Transverse colon (tissue), 4 donors: ENCODE measurements around the gene FER. TPM values are rescaled to one million over a fixed set of nuclear protein-coding genes. Genes with fewer than 3 reads are reported as not detected.
"Not testable (repeated sequence)": the region's sequence is repeated elsewhere in the genome, so short reads cannot be mapped to it uniquely, and the experiment has no call there.

Experiments used
- DNase-seq: peaks from one replicate; pipeline ENCODE4 v3.0.0-alpha.2; 2019
- H3K27ac ChIP-seq, 4 donors: fragments of 200-600 bp; sonication (generic); 2 replicates each; pipeline ENCODE4 v1.5.1; 2016 to 2018; ENCODE audit warnings: inconsistent platforms in 4 of 4
- H3K27me3 ChIP-seq: fragments of 200-600 bp; sonication (generic); 2 replicates; pipeline ENCODE4 v1.5.1; 2017; ENCODE audit warnings: inconsistent platforms
- H3K36me3 ChIP-seq, 4 donors: fragments of 200-600 bp; sonication (generic); 2 replicates each; pipeline ENCODE4 v1.5.1; 2017 to 2019; ENCODE audit warnings: inconsistent platforms in 4 of 4
- H3K4me1 ChIP-seq, 4 donors: fragments of 200-600 bp; sonication (generic); 2 replicates each; pipeline ENCODE4 v1.5.1; 2017 to 2020; ENCODE audit warnings: inconsistent platforms in 4 of 4
- H3K4me3 ChIP-seq, 4 donors: fragments of 200-600 bp; sonication (generic); 1 replicate in 1 of 4; 2 replicates in 3 of 4; pipeline versions ENCODE4 v1.5.1 to v1.6.1; 2017 to 2019; ENCODE audit warnings: inconsistent platforms in 4 of 4
- H3K9me3 ChIP-seq, 2 donors: fragments of 200-600 bp; sonication (generic); 2 replicates each; pipeline ENCODE4 v1.5.1; 2017 to 2019; ENCODE audit warnings: inconsistent platforms in 2 of 2
- EP300 ChIP-seq: sonication (generic); formaldehyde crosslinking; IDR thresholded peaks from one replicate; pipeline ENCODE4 v1.6.1; 2017; ENCODE audit warnings: antibody characterized with exemption, low read depth
- POLR2A ChIP-seq: fragments of 450-650 bp; IDR thresholded peaks from one replicate; pipeline ENCODE4 v1.6.1; 2016; ENCODE audit warnings: antibody characterized with exemption, mild to moderate bottlenecking, moderate library complexity
- POLR2AphosphoS5 ChIP-seq, 3 donors: sonication (generic); formaldehyde crosslinking; IDR thresholded peaks; one replicate each; pipeline ENCODE4 v1.6.1; 2016; ENCODE audit warnings: antibody characterized with exemption in 3 of 3
- WGBS, 2 donors: methylation state at CpG; one replicate each; pipeline ENCODE4 v1.1.5; 2018; ENCODE audit warnings: low coverage in 1 of 2; 5-methylcytosine and 5-hydroxymethylcytosine counted together
- in situ Hi-C, 4 donors: fragments of 200-750 bp; cut with MboI; loops; one replicate each; pipeline versions ENCODE4 v1.15.0 to v1.15.1; 2017; ENCODE audit warnings: low sequenced_read_pairs in 3 of 4, low pct_ligation_motif_present in 1 of 4, low pct_unique_long_range_greater_than_20kb in 1 of 4
- intact Hi-C: fragments of 100-400 bp; cut with DNase I; formaldehyde crosslinking; loops from one replicate; pipeline ENCODE4 v1.15.1; 2023; ENCODE audit warnings: low total_unique reads
- total RNA-seq, 4 donors: library from RNA; depleted of rRNA; stranded (reverse); fragments of >200 nt; gene quantifications; one replicate each; pipeline ENCODE4 v1.1.0, GENCODE V29; 2016
- TF ChIP-seq, protein P1 (sequence below), 5 experiments: fragments of 200-600 bp in 3 of 5; fragments of 450-650 bp in 2 of 5; sonication (generic) in 3 of 5; IDR thresholded peaks; 1 replicate in 2 of 5; 2 replicates in 3 of 5; pipeline ENCODE4 v1.5.1; 2016 to 2017; ENCODE audit warnings: antibody characterized with exemption in 5 of 5, inconsistent platforms in 3 of 5, mild to moderate bottlenecking in 2 of 5, moderate library complexity in 1 of 5

Gene FER
- total RNA-seq, 4 donors from 2014 or later = 7.5 to 25.5 (median 13.1) TPM

DNA sequence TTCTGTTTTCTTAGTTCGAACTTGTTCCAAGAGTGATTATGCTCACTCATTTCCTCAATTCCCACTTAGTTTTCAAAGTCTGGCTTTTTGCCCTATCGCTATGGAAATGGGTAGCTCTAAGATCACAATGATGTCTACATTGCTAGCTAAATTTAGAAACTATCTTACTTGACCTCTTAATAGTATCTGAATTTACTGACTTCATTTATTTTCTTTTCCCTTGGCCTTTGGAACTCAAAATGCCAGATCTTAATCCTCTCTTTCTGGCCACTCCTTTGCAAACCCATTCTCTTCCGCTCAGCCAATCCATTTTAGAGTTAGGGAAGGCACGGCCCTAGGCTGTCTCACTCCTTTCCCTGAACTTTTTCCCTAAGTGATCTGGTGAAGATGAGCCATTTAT lies 137.0 kb downstream of the FER start:
- intact Hi-C loops = no loop called here
- in situ Hi-C loops = loop anchor here in 1 of 4 donors (25.0 kb wide), 1 partner anchor 197 kb away; no protein-coding TSS in a partner anchor
- no peaks in the 10 kb centered on the region for H3K36me3 ChIP-seq
- DNase-seq = no peak
- TF ChIP-seq POLR2AphosphoS5 (IDR thresholded peaks at IDR 0.05) (no peak), POLR2A (no peak), EP300 (no peak)
- TF ChIP-seq, protein P1, sequence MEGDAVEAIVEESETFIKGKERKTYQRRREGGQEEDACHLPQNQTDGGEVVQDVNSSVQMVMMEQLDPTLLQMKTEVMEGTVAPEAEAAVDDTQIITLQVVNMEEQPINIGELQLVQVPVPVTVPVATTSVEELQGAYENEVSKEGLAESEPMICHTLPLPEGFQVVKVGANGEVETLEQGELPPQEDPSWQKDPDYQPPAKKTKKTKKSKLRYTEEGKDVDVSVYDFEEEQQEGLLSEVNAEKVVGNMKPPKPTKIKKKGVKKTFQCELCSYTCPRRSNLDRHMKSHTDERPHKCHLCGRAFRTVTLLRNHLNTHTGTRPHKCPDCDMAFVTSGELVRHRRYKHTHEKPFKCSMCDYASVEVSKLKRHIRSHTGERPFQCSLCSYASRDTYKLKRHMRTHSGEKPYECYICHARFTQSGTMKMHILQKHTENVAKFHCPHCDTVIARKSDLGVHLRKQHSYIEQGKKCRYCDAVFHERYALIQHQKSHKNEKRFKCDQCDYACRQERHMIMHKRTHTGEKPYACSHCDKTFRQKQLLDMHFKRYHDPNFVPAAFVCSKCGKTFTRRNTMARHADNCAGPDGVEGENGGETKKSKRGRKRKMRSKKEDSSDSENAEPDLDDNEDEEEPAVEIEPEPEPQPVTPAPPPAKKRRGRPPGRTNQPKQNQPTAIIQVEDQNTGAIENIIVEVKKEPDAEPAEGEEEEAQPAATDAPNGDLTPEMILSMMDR (IDR thresholded peaks at IDR 0.05) = no peak
- H3K27ac ChIP-seq = no peak overlapping the region
- H3K4me3 ChIP-seq = no peak overlapping the region
- no peaks in the 10 kb centered on the region for H3K4me1 ChIP-seq
- 57 to 77% methylated on average over 3 to 4 of the region's 4 CpGs for WGBS, 2 donors
- no peaks in the 10 kb centered on the region for H3K9me3 ChIP-seq
- H3K27me3 ChIP-seq = no peaks in the 10 kb centered on the region

DNA sequence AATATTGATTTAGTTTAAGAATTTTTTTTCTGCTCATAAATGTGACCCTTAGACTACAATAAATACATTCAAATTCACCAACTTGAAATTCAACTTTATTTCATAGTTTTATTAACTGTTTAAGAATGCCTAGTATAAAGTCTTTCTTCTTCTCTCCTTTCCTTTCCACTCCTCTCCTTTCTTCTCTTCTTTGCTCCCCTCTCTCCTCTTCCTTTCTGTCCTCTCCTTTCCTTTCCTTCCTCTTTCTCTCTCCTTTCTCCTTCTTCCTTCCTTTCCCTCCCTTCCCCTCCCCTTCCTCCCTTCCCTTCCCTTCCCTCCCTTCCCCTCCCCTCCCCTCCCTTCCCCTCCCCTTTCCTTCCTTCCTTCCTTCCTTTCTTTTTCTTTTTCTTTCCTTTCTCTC lies 150.6 kb downstream of the FER start:
- no peak overlapping the region for H3K27ac ChIP-seq
- H3K4me3 ChIP-seq = no peak overlapping the region
- no peaks in the 10 kb centered on the region for H3K9me3 ChIP-seq
- no peaks in the 10 kb centered on the region for H3K27me3 ChIP-seq
- DNase-seq = no peak
- no peaks in the 10 kb centered on the region for H3K4me1 ChIP-seq
- TF ChIP-seq POLR2AphosphoS5 (IDR thresholded peaks at IDR 0.05) (no peak), EP300 (no peak), POLR2A (no peak)
- TF ChIP-seq, protein P1 (IDR thresholded peaks at IDR 0.05) = no peak
- in situ Hi-C loops = loop anchor here in 1 of 4 donors (25.0 kb wide), 1 partner anchor 211 kb away; no protein-coding TSS in a partner anchor
- intact Hi-C loops = no loop called here
- H3K36me3 ChIP-seq = no peaks in the 10 kb centered on the region

DNA sequence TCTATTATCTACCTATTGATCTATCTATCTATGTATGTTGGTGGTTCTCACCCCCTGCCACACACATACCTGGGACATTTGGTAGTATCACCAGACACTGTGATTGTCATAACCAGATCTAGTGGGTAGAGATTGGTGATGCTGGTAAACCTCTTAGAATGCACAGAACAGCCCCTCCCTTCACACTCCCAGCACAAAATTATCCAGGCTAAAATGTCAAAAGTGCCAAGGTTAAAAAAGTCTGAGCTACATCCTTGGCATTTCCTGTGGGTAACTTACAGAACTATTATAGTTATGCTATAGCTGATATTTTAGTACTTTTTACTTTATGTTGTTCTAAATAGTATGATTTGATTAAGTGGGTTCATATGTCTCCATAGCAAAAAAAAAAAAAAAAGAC lies 151.0 kb downstream of the FER start:
- TF ChIP-seq EP300 (no peak), POLR2AphosphoS5 (IDR thresholded peaks at IDR 0.05) (no peak), POLR2A (no peak)
- TF ChIP-seq, protein P1 (IDR thresholded peaks at IDR 0.05) = no peak
- no peaks in the 10 kb centered on the region for H3K27me3 ChIP-seq
- no peaks in the 10 kb centered on the region for H3K4me1 ChIP-seq
- no peaks in the 10 kb centered on the region for H3K9me3 ChIP-seq
- no peak overlapping the region for H3K4me3 ChIP-seq
- H3K36me3 ChIP-seq = no peaks in the 10 kb centered on the region
- DNase-seq = no peak
- H3K27ac ChIP-seq = no peak overlapping the region
- intact Hi-C loops (no loop called here), in situ Hi-C loops (loop anchor here in 1 of 4 donors (25.0 kb wide), 1 partner anchor 211 kb away; no protein-coding TSS in a partner anchor)

DNA sequence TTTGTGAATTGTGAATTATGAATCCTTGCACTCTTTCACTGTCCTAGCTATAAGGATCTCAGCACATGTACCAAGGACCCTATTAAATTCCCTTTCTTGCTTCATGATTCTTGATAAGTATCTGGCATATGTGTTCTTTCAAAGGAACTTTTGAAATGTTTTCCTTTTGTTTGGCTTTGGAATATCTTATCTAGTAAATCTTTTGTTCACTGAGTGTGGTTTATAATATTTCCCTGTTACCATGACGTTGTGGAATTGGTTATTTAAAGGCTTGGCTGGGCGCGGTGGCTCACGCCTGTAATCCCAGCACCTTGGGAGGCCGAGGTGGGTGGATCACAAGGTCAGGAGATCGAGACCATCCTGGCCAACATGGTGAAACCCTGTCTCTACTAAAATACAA lies 151.5 kb downstream of the FER start:
- H3K4me1 ChIP-seq, intact Hi-C loops, H3K36me3 ChIP-seq, H3K9me3 ChIP-seq, H3K4me3 ChIP-seq, H3K27ac ChIP-seq, DNase-seq, H3K27me3 ChIP-seq: not testable (repeated sequence)
- in situ Hi-C loops = loop anchor here in 1 of 4 donors (25.0 kb wide), 1 partner anchor 212 kb away; no protein-coding TSS in a partner anchor
- 0 to 80% methylated on average over 1 to 6 of the region's 6 CpGs for WGBS, 2 donors

DNA sequence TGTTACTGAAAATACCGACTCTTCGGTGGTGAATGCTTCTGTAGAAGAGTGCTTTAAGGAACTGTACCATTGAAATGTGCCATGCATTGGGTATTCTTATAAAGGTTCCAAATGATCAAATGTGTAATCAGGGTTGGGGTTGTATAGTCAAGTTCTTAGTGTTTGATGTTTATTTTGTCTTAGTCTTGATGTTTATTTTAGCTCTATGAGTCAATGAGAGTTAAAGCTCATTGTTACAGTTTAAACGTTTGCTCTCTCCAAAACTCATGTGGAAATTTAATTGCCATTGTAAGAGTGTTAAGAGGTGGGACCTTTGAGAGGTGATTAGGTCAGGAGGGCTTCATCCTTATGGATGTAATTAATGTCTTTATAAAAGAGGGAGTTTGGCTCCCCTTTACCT lies 153.0 kb downstream of the FER start:
- DNase-seq = no peak
- Histone ChIP-seq H3K27me3 (no peaks in the 10 kb centered on the region), H3K36me3 (no peaks in the 10 kb centered on the region), H3K4me3 (no peak overlapping the region), H3K4me1 (no peaks in the 10 kb centered on the region), H3K27ac (no peak overlapping the region), H3K9me3 (no peaks in the 10 kb centered on the region)
- WGBS, 2 donors = 81 to 83% methylated on average over 3 of the region's 3 CpGs
- intact Hi-C loops (no loop called here), in situ Hi-C loops (loop anchor here in 2 of 4 donors (25.0 kb wide), 2 partner anchors 213 to 562 kb away; no protein-coding TSS in a partner anchor)
- no peak for TF ChIP-seq POLR2A
- TF ChIP-seq, protein P1 (IDR thresholded peaks at IDR 0.05) = no peak
- no peak for TF ChIP-seq POLR2AphosphoS5 (IDR thresholded peaks at IDR 0.05)
- no peak for TF ChIP-seq EP300
